Inferior parietal cortex (tissue), 1 donor: ENCODE results near the gene TMEM61.

ENCODE experiments used
- DNase-seq: peaks from one replicate; pipeline ENCODE4 v3.0.0-alpha.2; 2016; ENCODE audit errors: extremely low spot score

The TMEM61 gene

GRCh38 chr1:55038552-55038838 is 58.1 kb downstream of the TMEM61 start:
- no peak for DNase-seq

- DNase-seq, result no peak
Measured at GRCh38 chr1:55038974-55039341, 58.5 kb downstream of the TMEM61 start.

DNA sequence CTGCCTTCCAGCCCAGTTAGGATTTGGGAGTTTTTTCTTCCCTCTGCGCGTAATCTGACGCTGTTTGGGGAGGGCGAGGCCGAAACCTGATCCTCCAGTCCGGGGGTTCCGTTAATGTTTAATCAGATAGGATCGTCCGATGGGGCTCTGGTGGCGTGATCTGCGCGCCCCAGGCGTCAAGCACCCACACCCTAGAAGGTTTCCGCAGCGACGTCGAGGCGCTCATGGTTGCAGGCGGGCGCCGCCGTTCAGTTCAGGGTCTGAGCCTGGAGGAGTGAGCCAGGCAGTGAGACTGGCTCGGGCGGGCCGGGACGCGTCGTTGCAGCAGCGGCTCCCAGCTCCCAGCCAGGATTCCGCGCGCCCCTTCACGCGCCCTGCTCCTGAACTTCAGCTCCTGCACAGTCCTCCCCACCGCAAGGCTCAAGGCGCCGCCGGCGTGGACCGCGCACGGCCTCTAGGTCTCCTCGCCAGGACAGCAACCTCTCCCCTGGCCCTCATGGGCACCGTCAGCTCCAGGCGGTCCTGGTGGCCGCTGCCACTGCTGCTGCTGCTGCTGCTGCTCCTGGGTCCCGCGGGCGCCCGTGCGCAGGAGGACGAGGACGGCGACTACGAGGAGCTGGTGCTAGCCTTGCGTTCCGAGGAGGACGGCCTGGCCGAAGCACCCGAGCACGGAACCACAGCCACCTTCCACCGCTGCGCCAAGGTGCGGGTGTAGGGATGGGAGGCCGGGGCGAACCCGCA is 59.1 kb downstream of the TMEM61 start, which contains the start of gene PCSK9:
TSS of gene PCSK9 (plus strand) at position 207 of the 741 bp plus-strand sequence. CDS start at position 497, 290 bp downstream.
- no peak for DNase-seq

- no peak for DNase-seq
Measured at GRCh38 chr1:55040083-55040932, 59.9 kb downstream of the TMEM61 start.

DNA sequence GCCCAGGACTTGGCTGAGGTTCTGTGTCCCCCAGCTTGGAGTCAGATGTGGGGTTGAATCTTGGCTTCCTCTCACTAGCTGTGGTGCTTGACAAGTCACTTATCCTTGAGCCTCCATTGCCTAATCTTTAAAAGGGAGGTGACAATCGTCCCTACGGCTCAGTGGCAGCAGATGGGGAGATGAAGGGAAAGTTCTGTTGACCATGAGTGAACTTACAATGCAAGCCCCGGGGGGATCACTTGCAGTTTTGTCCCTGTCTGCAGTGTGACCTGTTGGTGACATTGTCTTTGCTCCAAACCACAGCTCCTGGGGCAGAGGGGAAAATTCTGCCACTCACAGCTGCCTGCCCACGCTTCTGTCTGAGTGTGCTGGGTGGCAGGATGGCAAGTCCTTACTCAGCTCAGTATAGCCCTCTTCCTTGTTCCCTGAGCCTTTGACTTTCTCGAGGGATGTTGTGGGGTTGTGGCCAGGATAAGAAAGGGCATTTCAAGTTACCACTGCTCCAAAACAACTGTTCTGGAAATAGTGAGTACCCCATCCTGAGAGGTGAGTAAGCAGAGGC is 60.6 kb downstream of the TMEM61 start:
- DNase-seq, result no peak

DNA sequence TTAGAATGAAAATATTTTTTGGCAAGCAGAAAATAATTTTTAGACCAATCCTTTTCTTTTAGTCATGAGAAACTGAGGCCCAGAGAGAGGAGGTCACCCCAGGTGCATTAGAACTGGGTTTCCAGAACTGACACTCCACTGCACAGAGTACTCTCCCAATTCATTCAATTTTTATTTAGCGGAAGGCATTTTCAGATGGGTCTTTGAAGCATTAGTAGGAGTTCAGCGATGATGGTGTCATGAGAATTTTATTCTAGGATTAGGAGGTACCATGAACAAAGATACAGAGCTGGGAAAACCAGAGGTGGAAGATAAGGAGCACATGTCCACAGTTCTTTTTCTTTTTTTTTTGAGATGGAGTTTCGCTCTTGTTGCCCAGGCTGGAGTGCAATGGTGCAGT is 61.2 kb downstream of the TMEM61 start:
- DNase-seq, result no peak
